ENCODE data around the gene NID1.
"Not testable (repeated sequence)": the region's sequence is repeated elsewhere in the genome, so short reads cannot be mapped to it uniquely, and the experiment has no call there.

NID1 gene

GRCh38 chr1:236030534-236030933 lies 34.4 kb downstream of the NID1 start:
- DNase-seq (ENCODE audit: low read depth in 2 of 2), result no peak

- DNase-seq (ENCODE audit: low read depth in 2 of 2), result no peak
These were observed 35.4 kb downstream of the NID1 start for GRCh38 chr1:236029428-236029940.

GRCh38 chr1:236027104-236027503 lies 37.8 kb downstream of the NID1 start:
- no peak for DNase-seq (ENCODE audit: low read depth in 2 of 2)

- DNase-seq (ENCODE audit: low read depth in 2 of 2), result no peak
These were observed 39.1 kb downstream of the NID1 start for GRCh38 chr1:236025836-236026235.

- no peak for DNase-seq (ENCODE audit: low read depth in 2 of 2)
These were observed 40.2 kb downstream of the NID1 start for GRCh38 chr1:236024641-236025040.

- no peak for DNase-seq (ENCODE audit: low read depth in 2 of 2)
These were observed 40.8 kb downstream of the NID1 start for GRCh38 chr1:236023926-236024565.

DNA sequence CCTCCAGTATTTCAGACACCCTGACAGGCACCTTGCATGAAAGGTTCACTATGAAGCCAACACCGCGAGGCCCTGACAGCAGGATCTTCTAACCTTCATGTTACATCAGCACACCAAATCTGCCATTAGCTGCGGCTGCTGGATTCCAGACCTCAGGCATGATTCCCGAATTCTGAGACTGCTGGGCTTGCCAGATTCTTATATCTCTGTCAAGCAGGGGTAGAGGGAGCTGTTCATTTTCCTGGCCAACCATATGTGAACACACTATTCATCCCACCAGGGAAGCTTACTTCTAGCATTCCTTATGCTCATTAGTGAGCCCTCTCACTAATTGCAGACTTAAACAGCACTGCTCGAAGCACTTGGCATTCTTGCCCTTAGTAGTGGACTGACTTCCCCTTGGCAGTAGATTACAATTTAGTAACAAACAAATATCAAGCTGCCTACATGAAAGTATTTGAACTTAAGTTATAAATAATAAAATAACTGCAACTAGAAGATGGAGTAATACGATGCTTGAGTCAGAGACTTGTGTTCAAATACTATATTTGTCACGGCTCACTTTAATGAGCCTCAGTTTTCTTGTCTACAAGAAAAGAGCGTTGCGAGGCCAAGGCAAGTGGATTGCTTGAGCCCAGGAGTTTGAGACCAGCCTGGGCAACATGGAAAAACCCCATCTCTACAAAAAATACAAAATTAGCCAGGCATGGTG lies 43.3 kb downstream of the NID1 start:
- no peak for DNase-seq (ENCODE audit: low read depth in 2 of 2)

DNA sequence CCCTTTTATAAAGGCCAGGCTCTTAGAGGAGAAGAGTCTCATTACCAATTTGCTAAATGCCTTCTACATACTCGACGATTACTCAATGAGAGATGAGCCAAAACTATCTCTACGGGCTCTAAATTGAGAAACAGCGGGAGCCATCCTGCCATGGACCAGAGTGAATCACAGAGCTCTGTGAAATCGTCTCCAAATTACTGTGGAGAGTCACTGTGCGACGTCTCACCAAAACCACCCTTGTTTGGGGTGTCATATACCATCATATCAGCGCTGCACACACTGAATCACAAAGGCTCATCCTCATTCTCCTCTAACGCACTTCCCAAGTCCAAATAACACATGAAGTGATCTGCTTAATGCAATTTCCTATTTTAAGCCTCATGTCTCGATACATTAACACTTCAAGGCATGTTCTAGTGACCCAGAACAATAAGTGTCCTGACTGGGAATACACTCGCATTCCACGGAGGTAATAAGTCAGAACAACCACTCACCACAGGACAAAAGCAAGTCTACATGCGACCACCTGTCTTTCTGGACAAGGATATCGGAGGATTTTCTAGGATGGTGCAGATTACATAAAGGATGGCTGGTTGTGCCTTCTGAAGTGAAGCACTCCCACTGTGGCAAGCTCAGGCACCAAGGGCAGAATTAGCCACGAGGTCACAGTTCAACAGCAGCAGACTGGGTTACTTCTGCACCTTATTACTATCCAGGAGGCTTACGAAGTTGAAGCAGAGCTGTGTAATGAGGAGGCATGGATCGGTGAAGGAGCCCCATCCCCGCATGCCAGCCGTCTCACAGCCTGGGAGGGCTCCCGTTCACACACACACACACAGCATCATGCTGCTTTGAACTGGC lies 44.3 kb downstream of the NID1 start:
- DNase-seq (ENCODE audit: low read depth in 2 of 2), result no peak

- DNase-seq (ENCODE audit: low read depth in 2 of 2), result no peak
These were observed 45.9 kb downstream of the NID1 start for GRCh38 chr1:236018885-236019453.

DNA sequence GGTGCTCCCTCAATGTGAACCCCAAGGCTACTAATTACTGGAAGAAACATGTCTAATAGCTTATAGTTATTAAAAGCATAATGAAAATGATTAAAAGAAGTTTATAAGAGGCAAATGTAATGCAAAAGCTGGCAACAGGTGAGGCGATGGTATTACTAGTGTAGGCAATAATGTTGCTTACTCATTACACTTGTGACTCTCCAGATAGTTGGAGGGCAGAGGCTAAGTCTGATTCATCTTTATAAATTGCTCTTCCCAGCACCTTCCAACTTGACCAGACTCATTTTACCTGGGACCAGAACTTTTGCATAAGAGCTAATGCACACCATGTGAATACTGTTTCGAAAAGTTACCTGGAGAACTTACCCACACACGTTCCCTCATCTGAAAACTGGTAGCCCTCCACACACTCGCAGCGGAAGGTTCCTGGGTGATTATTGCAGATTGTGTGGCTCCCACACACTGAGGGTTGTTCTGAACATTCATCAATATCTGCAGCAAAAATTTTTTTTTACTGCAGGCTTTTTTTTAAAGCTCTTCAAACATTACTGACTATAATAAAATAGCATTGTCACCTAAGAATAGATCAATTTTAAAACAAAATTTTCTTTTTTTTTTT lies 48.0 kb downstream of the NID1 start:
- no peak for DNase-seq (ENCODE audit: low read depth in 2 of 2)

- DNase-seq (ENCODE audit: low read depth in 2 of 2), result no peak
These were observed 48.8 kb downstream of the NID1 start for GRCh38 chr1:236016083-236016482.

GRCh38 chr1:236015539-236015938 lies 49.4 kb downstream of the NID1 start:
- no peak for DNase-seq (ENCODE audit: low read depth in 2 of 2)

GRCh38 chr1:236013330-236013729 lies 51.6 kb downstream of the NID1 start:
- no peak for DNase-seq (ENCODE audit: low read depth in 2 of 2)

DNA sequence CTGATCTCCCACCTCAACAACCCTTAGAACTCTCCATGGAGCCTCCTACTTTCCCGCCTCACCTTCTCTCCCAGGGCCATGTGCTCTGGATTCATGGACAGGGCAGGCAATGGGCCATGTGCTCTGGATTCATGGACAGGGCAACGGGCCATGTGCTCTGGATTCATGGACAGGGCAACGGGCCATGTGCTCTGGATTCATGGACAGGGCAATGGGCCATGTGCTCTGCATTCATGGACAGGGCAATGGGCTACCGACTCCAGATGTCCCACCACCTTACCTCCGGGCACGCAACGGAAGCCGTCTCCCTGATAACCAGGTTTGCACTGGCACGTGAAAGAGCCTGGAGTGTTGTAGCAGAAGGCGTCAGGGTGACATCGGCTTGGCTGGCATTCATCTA lies 53.2 kb downstream of the NID1 start:
- DNase-seq (ENCODE audit: low read depth in 2 of 2), result no peak

- no peak for DNase-seq (ENCODE audit: low read depth in 2 of 2)
These were observed 54.4 kb downstream of the NID1 start for GRCh38 chr1:236010443-236010842.

DNA sequence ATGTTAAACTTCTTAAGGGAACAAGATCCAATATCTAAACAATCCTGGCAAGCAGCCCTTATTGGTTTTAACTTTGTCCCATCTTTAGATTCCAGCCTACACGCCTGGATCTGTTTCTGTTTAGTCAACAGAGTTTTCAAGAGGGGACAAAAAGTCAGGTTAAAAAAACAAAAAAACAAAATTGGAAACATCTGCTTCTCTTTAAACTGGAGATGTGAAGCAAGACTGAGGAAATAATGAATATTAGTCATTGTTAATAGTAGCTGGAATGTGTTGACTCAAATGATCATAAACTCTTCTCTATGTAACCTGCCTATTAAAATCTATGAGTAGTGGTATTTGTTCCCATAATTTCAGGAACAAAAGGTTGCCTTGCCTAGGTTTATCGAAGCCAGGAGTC lies 55.0 kb downstream of the NID1 start:
- DNase-seq (ENCODE audit: low read depth in 2 of 2), result no peak

DNA sequence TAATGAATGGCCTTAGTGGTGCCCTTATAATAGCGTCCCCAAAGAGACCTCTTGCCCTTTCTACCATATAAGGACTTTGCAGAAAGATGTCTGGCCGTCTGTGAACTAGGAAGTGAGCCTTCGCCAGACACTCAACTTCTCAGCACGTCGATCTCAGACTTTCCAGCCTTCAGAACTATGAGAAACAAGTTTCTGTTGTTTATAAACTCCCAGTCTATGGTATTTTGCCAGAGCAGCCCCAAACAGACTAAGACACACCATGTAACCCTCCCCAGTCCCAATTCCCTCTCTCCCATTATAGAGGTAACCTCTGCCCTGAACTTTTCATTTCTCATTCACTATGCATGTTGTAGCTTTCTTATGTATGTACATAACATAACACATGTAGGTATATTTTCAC lies 55.7 kb downstream of the NID1 start:
- no peak for DNase-seq (ENCODE audit: low read depth in 2 of 2)

GRCh38 chr1:236007781-236008180 lies 57.1 kb downstream of the NID1 start:
- DNase-seq (ENCODE audit: low read depth in 2 of 2), result no peak

DNA sequence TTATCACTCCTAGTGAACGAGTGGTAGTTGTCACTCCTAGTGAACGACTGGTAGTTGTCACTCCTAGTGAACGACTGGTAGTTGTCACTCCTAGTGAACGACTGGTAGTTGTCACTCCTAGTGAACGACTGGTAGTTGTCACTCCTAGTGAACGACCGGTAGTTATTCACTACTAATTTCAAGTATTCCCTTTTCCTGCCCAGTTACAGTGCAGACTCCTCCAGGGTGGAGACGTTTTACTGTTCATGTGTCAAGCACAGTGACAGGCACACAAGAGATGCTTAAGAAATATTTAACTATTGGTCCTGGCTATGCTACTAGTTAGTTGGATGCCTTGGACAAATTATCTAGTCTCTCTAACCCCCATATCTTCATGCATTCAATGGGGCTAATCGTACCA lies 61.8 kb downstream of the NID1 start:
- DNase-seq (ENCODE audit: low read depth in 2 of 2), result not testable (repeated sequence)

DNA sequence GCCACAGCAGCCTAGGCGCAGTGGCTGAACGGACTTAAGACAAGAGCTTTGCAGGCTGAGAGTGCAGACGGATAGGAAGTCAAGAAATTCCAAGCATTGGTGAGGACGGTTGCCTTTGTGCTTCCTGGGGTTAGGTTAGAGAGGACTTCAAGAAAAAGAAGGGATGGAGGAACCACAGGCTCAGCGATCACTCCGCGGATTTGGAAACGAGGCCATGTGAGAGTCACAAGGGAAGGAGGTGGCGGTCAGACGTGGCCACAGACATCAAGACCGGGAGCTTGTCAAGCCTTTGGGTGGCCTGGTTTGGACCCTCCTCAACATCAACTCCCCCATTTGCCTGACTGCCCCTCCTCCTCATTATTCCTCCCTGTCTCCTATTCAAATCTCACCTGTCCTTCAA lies 62.3 kb downstream of the NID1 start:
- DNase-seq (ENCODE audit: low read depth in 2 of 2), result no peak

DNA sequence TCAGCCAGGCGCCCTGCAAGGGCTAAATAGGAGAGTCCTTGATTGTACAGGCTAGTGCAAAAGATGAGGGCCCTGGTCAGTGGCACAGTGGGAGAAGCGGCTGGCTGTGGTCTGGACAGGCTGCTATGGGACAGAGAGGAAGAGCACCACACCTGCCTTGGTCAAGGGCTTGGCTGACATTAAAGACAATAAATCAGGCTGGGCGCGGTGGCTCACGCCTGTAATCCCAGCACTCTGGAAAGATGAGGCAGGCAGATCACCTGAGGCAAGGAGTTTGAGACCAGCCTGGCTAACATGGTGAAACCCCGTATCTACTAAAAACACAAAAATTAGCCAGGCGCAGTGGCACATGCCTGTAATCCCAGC lies 62.9 kb downstream of the NID1 start:
- DNase-seq (ENCODE audit: low read depth in 2 of 2), result no peak

GRCh38 chr1:236000781-236001180 lies 64.1 kb downstream of the NID1 start:
- no peak for DNase-seq (ENCODE audit: low read depth in 2 of 2)

All from stimulated activated CD4-positive, alpha-beta T cell treated with anti-CD3 and anti-CD28 coated beads, Interleukin-1b, Interleukin-23, amount 100 ng/mL, for 4 hours (primary cell).